Keratinocyte (primary cell): Measurements from ENCODE around the gene SMG6. TPM values are rescaled to one million over a fixed set of nuclear protein-coding genes. Genes with fewer than 3 reads are reported as not detected.
A peak's percentile ranks its signal among the peaks of the same experiment; 100 is the strongest.

ENCODE experiments used
- DNase-seq: peaks from one replicate; pipeline ENCODE4 v3.0.0-alpha.2; 2011; ENCODE audit warnings: low read depth, missing footprints, low spot score
- FAIRE-seq: peaks from 2 replicates; lab custom pipeline; 2011; peaks lifted over from hg19 to GRCh38; lab: Jason Lieb, UNC
- H2AFZ ChIP-seq: 2 replicates; pipeline ENCODE4 v1.6.0; 2012; ENCODE audit warnings: low read length, control low read depth, inconsistent platforms; ENCODE audit not compliant: control insufficient read depth
- H3K27ac ChIP-seq: 2 replicates; pipeline ENCODE4 v1.5.1; 2011; ENCODE audit warnings: low read length; ENCODE audit not compliant: control insufficient read depth, insufficient read depth
- H3K27me3 ChIP-seq: 3 replicates; pipeline ENCODE4 v1.6.0; 2011; ENCODE audit warnings: low read length; ENCODE audit not compliant: control insufficient read depth, insufficient read depth; ENCODE audit errors: extremely low read depth
- H3K36me3 ChIP-seq, 2 experiments: 2 replicates in 1 of 2; 3 replicates in 1 of 2; pipeline ENCODE4 v1.5.1; 2011; ENCODE audit warnings: low read length in 2 of 2, mild to moderate bottlenecking in 1 of 2; ENCODE audit not compliant: control insufficient read depth in 2 of 2, insufficient read depth in 2 of 2; ENCODE audit errors: extremely low read depth in 1 of 2
- H3K4me1 ChIP-seq: 3 replicates; pipeline ENCODE4 v1.5.1; 2011; ENCODE audit warnings: low read length; ENCODE audit not compliant: control insufficient read depth, insufficient read depth; ENCODE audit errors: extremely low read depth
- H3K4me2 ChIP-seq: 3 replicates; pipeline ENCODE4 v1.6.0; 2011; ENCODE audit warnings: low read depth, low read length; ENCODE audit not compliant: control insufficient read depth, insufficient read depth; ENCODE audit errors: extremely low read depth
- H3K4me3 ChIP-seq, 3 experiments: fragments of 200-600 bp in 1 of 3; sonication (generic) in 1 of 3; 2 replicates in 2 of 3; 3 replicates in 1 of 3; pipeline ENCODE4 v1.5.1; 2011 to 2016; ENCODE audit warnings: low read length in 3 of 3, mild to moderate bottlenecking in 3 of 3, control low read depth in 2 of 3, inconsistent platforms in 1 of 3, low read depth in 1 of 3, mixed read lengths in 1 of 3, mixed run types in 1 of 3, moderate library complexity in 1 of 3; ENCODE audit not compliant: control insufficient read depth in 2 of 3, insufficient read depth in 2 of 3; ENCODE audit errors: extremely low read depth in 1 of 3
- H3K79me2 ChIP-seq: 2 replicates; pipeline ENCODE4 v1.6.0; 2012; ENCODE audit warnings: low read length; ENCODE audit not compliant: control insufficient read depth, insufficient read depth
- H3K9ac ChIP-seq: 3 replicates; pipeline ENCODE4 v1.6.0; 2011; ENCODE audit warnings: low read length; ENCODE audit not compliant: control insufficient read depth, insufficient read depth; ENCODE audit errors: extremely low read depth
- H3K9me1 ChIP-seq: 3 replicates; pipeline ENCODE4 v1.6.0; 2011; ENCODE audit warnings: low read length; ENCODE audit not compliant: control insufficient read depth, insufficient read depth; ENCODE audit errors: extremely low read depth
- H3K9me3 ChIP-seq: 2 replicates; pipeline ENCODE4 v1.5.1; 2012; ENCODE audit warnings: low read depth, low read length; ENCODE audit not compliant: control insufficient read depth
- H4K20me1 ChIP-seq: 3 replicates; pipeline ENCODE4 v1.6.0; 2011; ENCODE audit warnings: low read length; ENCODE audit not compliant: control insufficient read depth, insufficient read depth; ENCODE audit errors: extremely low read depth
- EZH2 ChIP-seq: IDR thresholded peaks from one replicate; pipeline ENCODE4 v1.6.1; 2012; ENCODE audit warnings: inconsistent platforms, mild to moderate bottlenecking, low read length, moderate library complexity
- dilution Hi-C: fragments of 300-500 bp; cut with MboI; formaldehyde crosslinking; loops from one replicate; pipeline ENCODE4 v1.7.0; 2020; ENCODE audit warnings: low sequenced_read_pairs; ENCODE audit not compliant: extremely low pct_ligation_motif_present
- polyA plus RNA-seq, 5 experiments: library from polyadenylated mRNA; depleted of rRNA in 3 of 5; stranded (reverse) in 3 of 5; stranded (forward) in 1 of 5; unstranded in 1 of 5; fragments of >200 nt; gene quantifications; 1 replicate in 1 of 5; 2 replicates in 3 of 5; 3 replicates in 1 of 5; pipeline versions ENCODE4 v1.2.1 to v1.2.3, GENCODE V29; 2011 to 2012; ENCODE audit warnings: missing spikeins in 2 of 5, low read depth in 1 of 5, low replicate concordance in 1 of 5
- TF ChIP-seq, protein P1 (sequence below), 3 experiments: IDR thresholded peaks in 1 of 3; conservative IDR thresholded peaks in 1 of 3; optimal IDR thresholded peaks in 1 of 3; 2 replicates in 2 of 3; 3 replicates in 1 of 3; pipeline versions ENCODE3 to v1.5.1; 2011; ENCODE audit warnings: low read length in 3 of 3, mild to moderate bottlenecking in 3 of 3, moderate library complexity in 2 of 3, control low read depth in 1 of 3, inconsistent platforms in 1 of 3; ENCODE audit not compliant: insufficient read depth in 2 of 3; ENCODE audit errors: extremely low read depth in 1 of 3

Gene SMG6
- polyA plus RNA-seq, 1 donor (not counting 4 experiments of a cell fraction or from before 2014, with no cell fraction given): 3.6 TPM

DNA sequence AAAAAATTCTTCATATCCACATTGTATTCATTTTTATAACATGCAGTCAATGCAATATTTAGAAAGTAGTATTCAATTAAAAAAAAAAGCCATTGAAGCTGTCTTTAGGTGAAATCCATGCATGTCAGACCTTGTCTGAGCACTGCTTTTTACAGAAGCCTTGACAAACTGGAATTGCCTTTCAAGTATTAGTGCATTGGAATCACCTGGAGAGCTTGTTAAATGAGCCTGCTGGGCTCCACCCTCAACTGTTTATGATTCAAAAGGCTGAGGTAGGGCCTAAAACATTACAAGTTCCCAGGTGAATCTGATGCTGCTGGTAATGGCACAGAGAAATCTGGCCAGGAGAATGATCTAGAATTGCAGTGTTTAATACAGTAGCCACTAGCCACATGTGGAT, 162.9 kb downstream of the SMG6 start:
- Histone ChIP-seq H2AFZ (no peak overlapping the region), H3K4me1 (peaks cover 30% of the 10 kb centered on the region), H3K27me3 (no peaks in the 10 kb centered on the region), H3K9ac (no peak overlapping the region), H4K20me1 (no peaks in the 10 kb centered on the region), H3K79me2 (no peaks in the 10 kb centered on the region), H3K4me3 (no peak overlapping the region), H3K9me1 (peaks cover 2% of the 10 kb centered on the region), H3K27ac (no peak overlapping the region), H3K4me2 (no peak overlapping the region), H3K36me3 (no peaks in the 10 kb centered on the region), H3K9me3 (no peaks in the 10 kb centered on the region)
- TF ChIP-seq, protein P1, sequence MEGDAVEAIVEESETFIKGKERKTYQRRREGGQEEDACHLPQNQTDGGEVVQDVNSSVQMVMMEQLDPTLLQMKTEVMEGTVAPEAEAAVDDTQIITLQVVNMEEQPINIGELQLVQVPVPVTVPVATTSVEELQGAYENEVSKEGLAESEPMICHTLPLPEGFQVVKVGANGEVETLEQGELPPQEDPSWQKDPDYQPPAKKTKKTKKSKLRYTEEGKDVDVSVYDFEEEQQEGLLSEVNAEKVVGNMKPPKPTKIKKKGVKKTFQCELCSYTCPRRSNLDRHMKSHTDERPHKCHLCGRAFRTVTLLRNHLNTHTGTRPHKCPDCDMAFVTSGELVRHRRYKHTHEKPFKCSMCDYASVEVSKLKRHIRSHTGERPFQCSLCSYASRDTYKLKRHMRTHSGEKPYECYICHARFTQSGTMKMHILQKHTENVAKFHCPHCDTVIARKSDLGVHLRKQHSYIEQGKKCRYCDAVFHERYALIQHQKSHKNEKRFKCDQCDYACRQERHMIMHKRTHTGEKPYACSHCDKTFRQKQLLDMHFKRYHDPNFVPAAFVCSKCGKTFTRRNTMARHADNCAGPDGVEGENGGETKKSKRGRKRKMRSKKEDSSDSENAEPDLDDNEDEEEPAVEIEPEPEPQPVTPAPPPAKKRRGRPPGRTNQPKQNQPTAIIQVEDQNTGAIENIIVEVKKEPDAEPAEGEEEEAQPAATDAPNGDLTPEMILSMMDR (optimal IDR thresholded peaks at IDR 0.05 in 1 of 3, IDR thresholded peaks at IDR 0.05 in 1 of 3, conservative IDR thresholded peaks at IDR 0.05 in 1 of 3; ENCODE audit: extremely low read depth in 1 of 3, insufficient read depth in 2 of 3, low read length in 3 of 3): no peak
- no peak for TF ChIP-seq EZH2
- dilution Hi-C loops: no loop called here
- FAIRE-seq (no peak), DNase-seq (no peak)

DNA sequence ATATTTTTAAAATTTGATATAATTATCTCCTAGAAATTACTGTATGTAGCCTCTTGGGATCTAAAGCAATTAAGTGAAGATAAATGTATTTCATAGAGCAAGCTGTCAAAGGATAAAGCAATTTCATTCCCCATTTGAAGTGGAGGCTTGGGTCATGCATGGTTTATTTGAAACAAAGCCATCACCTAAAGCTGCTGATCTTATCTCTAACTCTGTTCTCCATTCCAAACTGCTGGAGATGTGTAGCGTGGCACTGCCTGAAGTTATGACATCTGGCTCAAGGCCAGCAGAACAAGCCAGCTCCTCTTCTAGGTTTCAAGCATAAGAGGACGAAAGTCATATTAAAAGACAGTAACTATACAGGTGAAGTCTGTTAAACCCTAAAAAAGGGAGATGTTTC, 164.8 kb downstream of the SMG6 start:
- FAIRE-seq (peak; percentile 65), DNase-seq (no peak)
- no peaks in the 10 kb centered on the region for H3K36me3 ChIP-seq
- peak overlapping the region; percentile 22 for H3K4me2 ChIP-seq
- no peaks in the 10 kb centered on the region for H3K79me2 ChIP-seq
- H3K4me1 ChIP-seq: peaks cover 30% of the 10 kb centered on the region
- H3K9ac ChIP-seq: peak overlapping the region; percentile 13
- H3K4me3 ChIP-seq: no peak overlapping the region
- TF ChIP-seq EZH2: no peak
- TF ChIP-seq, protein P1 (optimal IDR thresholded peaks at IDR 0.05 in 1 of 3, IDR thresholded peaks at IDR 0.05 in 1 of 3, conservative IDR thresholded peaks at IDR 0.05 in 1 of 3; ENCODE audit: extremely low read depth in 1 of 3, insufficient read depth in 2 of 3, low read length in 3 of 3): no peak
- dilution Hi-C loops: no loop called here
- peaks cover 2% of the 10 kb centered on the region for H3K9me1 ChIP-seq
- no peak overlapping the region for H3K27ac ChIP-seq
- no peaks in the 10 kb centered on the region for H4K20me1 ChIP-seq
- H2AFZ ChIP-seq: no peak overlapping the region
- H3K9me3 ChIP-seq: no peaks in the 10 kb centered on the region
- H3K27me3 ChIP-seq: no peaks in the 10 kb centered on the region
